NCI-H748 treated with DMSO at 0.1 percent for 48 hours (cell line): Measurements from ENCODE around the gene DSE.
"Not testable (repeated sequence)": the region's sequence is repeated elsewhere in the genome, so short reads cannot be mapped to it uniquely, and the experiment has no call there.

ENCODE experiments used
- DNase-seq: peaks from one replicate; lab custom pipeline; 2025; lab: John Stamatoyannopoulos, UW

The DSE gene

GRCh38 chr6:116370760-116371119 lies at the start of gene DSE:
Gene DSE, plus strand, starts transcription at chr6:116370947. Its CDS starts 28,304 bp downstream, at chr6:116399251.
- no peak for DNase-seq

GRCh38 chr6:116321933-116322332 lies 48.8 kb upstream of the DSE start:
- DNase-seq: not testable (repeated sequence)

- DNase-seq: no peak
Measured at GRCh38 chr6:116323863-116324262, 46.9 kb upstream of the DSE start.

GRCh38 chr6:116325634-116326132 lies 45.1 kb upstream of the DSE start:
- not testable (repeated sequence) for DNase-seq

GRCh38 chr6:116326181-116326671 lies 44.5 kb upstream of the DSE start:
- no peak for DNase-seq

GRCh38 chr6:116326996-116327395 lies 43.8 kb upstream of the DSE start:
- DNase-seq: no peak

- no peak for DNase-seq
Measured at GRCh38 chr6:116327803-116328527, 42.8 kb upstream of the DSE start.

- DNase-seq: no peak
Measured at GRCh38 chr6:116328528-116328903, 42.2 kb upstream of the DSE start.

GRCh38 chr6:116329156-116329555 lies 41.6 kb upstream of the DSE start:
- DNase-seq: no peak

GRCh38 chr6:116330511-116330910 lies 40.2 kb upstream of the DSE start:
- no peak for DNase-seq

- DNase-seq: no peak
Measured at GRCh38 chr6:116332096-116332495, 38.7 kb upstream of the DSE start.

GRCh38 chr6:116334638-116335409 lies 35.9 kb upstream of the DSE start:
- not testable (repeated sequence) for DNase-seq

- no peak for DNase-seq
Measured at GRCh38 chr6:116335612-116336215, 35.0 kb upstream of the DSE start.

GRCh38 chr6:116338943-116339342 lies 31.8 kb upstream of the DSE start:
- no peak for DNase-seq

- not testable (repeated sequence) for DNase-seq
Measured at GRCh38 chr6:116340625-116341024, 30.1 kb upstream of the DSE start.

- no peak for DNase-seq
Measured at GRCh38 chr6:116349216-116349615, 21.5 kb upstream of the DSE start.

- no peak for DNase-seq
Measured at GRCh38 chr6:116351101-116351500, 19.6 kb upstream of the DSE start.

GRCh38 chr6:116352515-116353471 lies 18.0 kb upstream of the DSE start:
- DNase-seq: no peak

GRCh38 chr6:116354236-116354635 lies 16.5 kb upstream of the DSE start:
- DNase-seq: no peak

GRCh38 chr6:116355796-116356195 lies 15.0 kb upstream of the DSE start:
- DNase-seq: no peak

GRCh38 chr6:116359131-116359530 lies 11.6 kb upstream of the DSE start:
- no peak for DNase-seq

GRCh38 chr6:116359835-116360234 lies 10.9 kb upstream of the DSE start:
- no peak for DNase-seq
